Keratinocyte (primary cell): ENCODE measurements around the gene SCYGR3. TPM values are rescaled to one million over a fixed set of nuclear protein-coding genes. Genes with fewer than 3 reads are reported as not detected.

Source experiments
- DNase-seq: peaks from one replicate; pipeline ENCODE4 v3.0.0-alpha.2; 2011; ENCODE audit warnings: low read depth, missing footprints, low spot score
- FAIRE-seq: peaks from 2 replicates; lab custom pipeline; 2011; peaks lifted over from hg19 to GRCh38; lab: Jason Lieb, UNC
- H2AFZ ChIP-seq: 2 replicates; pipeline ENCODE4 v1.6.0; 2012; ENCODE audit warnings: low read length, control low read depth, inconsistent platforms; ENCODE audit not compliant: control insufficient read depth
- H3K27ac ChIP-seq: 2 replicates; pipeline ENCODE4 v1.5.1; 2011; ENCODE audit warnings: low read length; ENCODE audit not compliant: control insufficient read depth, insufficient read depth
- H3K27me3 ChIP-seq: 3 replicates; pipeline ENCODE4 v1.6.0; 2011; ENCODE audit warnings: low read length; ENCODE audit not compliant: control insufficient read depth, insufficient read depth; ENCODE audit errors: extremely low read depth
- H3K36me3 ChIP-seq, 2 experiments: 2 replicates in 1 of 2; 3 replicates in 1 of 2; pipeline ENCODE4 v1.5.1; 2011; ENCODE audit warnings: low read length in 2 of 2, mild to moderate bottlenecking in 1 of 2; ENCODE audit not compliant: control insufficient read depth in 2 of 2, insufficient read depth in 2 of 2; ENCODE audit errors: extremely low read depth in 1 of 2
- H3K4me1 ChIP-seq: 3 replicates; pipeline ENCODE4 v1.5.1; 2011; ENCODE audit warnings: low read length; ENCODE audit not compliant: control insufficient read depth, insufficient read depth; ENCODE audit errors: extremely low read depth
- H3K4me2 ChIP-seq: 3 replicates; pipeline ENCODE4 v1.6.0; 2011; ENCODE audit warnings: low read depth, low read length; ENCODE audit not compliant: control insufficient read depth, insufficient read depth; ENCODE audit errors: extremely low read depth
- H3K4me3 ChIP-seq, 3 experiments: fragments of 200-600 bp in 1 of 3; sonication (generic) in 1 of 3; 2 replicates in 2 of 3; 3 replicates in 1 of 3; pipeline ENCODE4 v1.5.1; 2011 to 2016; ENCODE audit warnings: low read length in 3 of 3, mild to moderate bottlenecking in 3 of 3, control low read depth in 2 of 3, inconsistent platforms in 1 of 3, low read depth in 1 of 3, mixed read lengths in 1 of 3, mixed run types in 1 of 3, moderate library complexity in 1 of 3; ENCODE audit not compliant: control insufficient read depth in 2 of 3, insufficient read depth in 2 of 3; ENCODE audit errors: extremely low read depth in 1 of 3
- H3K79me2 ChIP-seq: 2 replicates; pipeline ENCODE4 v1.6.0; 2012; ENCODE audit warnings: low read length; ENCODE audit not compliant: control insufficient read depth, insufficient read depth
- H3K9ac ChIP-seq: 3 replicates; pipeline ENCODE4 v1.6.0; 2011; ENCODE audit warnings: low read length; ENCODE audit not compliant: control insufficient read depth, insufficient read depth; ENCODE audit errors: extremely low read depth
- H3K9me1 ChIP-seq: 3 replicates; pipeline ENCODE4 v1.6.0; 2011; ENCODE audit warnings: low read length; ENCODE audit not compliant: control insufficient read depth, insufficient read depth; ENCODE audit errors: extremely low read depth
- H3K9me3 ChIP-seq: 2 replicates; pipeline ENCODE4 v1.5.1; 2012; ENCODE audit warnings: low read depth, low read length; ENCODE audit not compliant: control insufficient read depth
- H4K20me1 ChIP-seq: 3 replicates; pipeline ENCODE4 v1.6.0; 2011; ENCODE audit warnings: low read length; ENCODE audit not compliant: control insufficient read depth, insufficient read depth; ENCODE audit errors: extremely low read depth
- CTCF ChIP-seq, 3 experiments: IDR thresholded peaks in 1 of 3; conservative IDR thresholded peaks in 1 of 3; optimal IDR thresholded peaks in 1 of 3; 2 replicates in 2 of 3; 3 replicates in 1 of 3; pipeline versions ENCODE3 to v1.5.1; 2011; ENCODE audit warnings: low read length in 3 of 3, mild to moderate bottlenecking in 3 of 3, moderate library complexity in 2 of 3, control low read depth in 1 of 3, inconsistent platforms in 1 of 3; ENCODE audit not compliant: insufficient read depth in 2 of 3; ENCODE audit errors: extremely low read depth in 1 of 3
- EZH2 ChIP-seq: IDR thresholded peaks from one replicate; pipeline ENCODE4 v1.6.1; 2012; ENCODE audit warnings: inconsistent platforms, mild to moderate bottlenecking, low read length, moderate library complexity
- dilution Hi-C: fragments of 300-500 bp; cut with MboI; formaldehyde crosslinking; loops from one replicate; pipeline ENCODE4 v1.7.0; 2020; ENCODE audit warnings: low sequenced_read_pairs; ENCODE audit not compliant: extremely low pct_ligation_motif_present
- polyA plus RNA-seq, 5 experiments: library from polyadenylated mRNA; depleted of rRNA in 3 of 5; stranded (reverse) in 3 of 5; stranded (forward) in 1 of 5; unstranded in 1 of 5; fragments of >200 nt; gene quantifications; 1 replicate in 1 of 5; 2 replicates in 3 of 5; 3 replicates in 1 of 5; pipeline versions ENCODE4 v1.2.1 to v1.2.3, GENCODE V29; 2011 to 2012; ENCODE audit warnings: missing spikeins in 2 of 5, low read depth in 1 of 5, low replicate concordance in 1 of 5

SCYGR3 gene
- polyA plus RNA-seq, 1 donor (not counting 4 experiments of a cell fraction or from before 2014, with no cell fraction given): not detected

DNA sequence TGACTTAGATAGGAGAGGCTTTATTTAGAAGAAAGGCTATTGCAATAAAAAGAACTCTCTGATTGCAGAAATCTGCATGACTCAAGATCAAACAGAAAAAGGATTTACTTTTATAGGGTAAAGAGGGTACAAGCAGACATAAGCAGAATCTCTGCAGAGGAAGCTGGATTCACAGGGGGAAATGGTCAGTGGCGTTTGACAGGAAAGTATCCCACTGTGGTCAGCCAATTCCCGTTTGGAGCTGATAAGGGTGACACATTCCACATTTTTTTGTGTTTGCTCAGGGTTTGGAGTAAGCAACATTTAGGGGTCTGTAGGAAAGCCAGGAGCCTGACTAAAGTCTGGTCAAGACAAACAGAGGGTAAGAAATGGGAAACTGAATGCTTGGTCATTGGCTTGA lies 28.0 kb upstream of the SCYGR3 start:
- H3K27me3 ChIP-seq: no peaks in the 10 kb centered on the region
- FAIRE-seq (no peak), DNase-seq (no peak)
- no peak overlapping the region for H3K4me3 ChIP-seq
- H3K4me2 ChIP-seq: no peak overlapping the region
- no peak overlapping the region for H3K27ac ChIP-seq
- dilution Hi-C loops: no loop called here
- TF ChIP-seq CTCF (optimal IDR thresholded peaks at IDR 0.05 in 1 of 3, IDR thresholded peaks at IDR 0.05 in 1 of 3, conservative IDR thresholded peaks at IDR 0.05 in 1 of 3; ENCODE audit: extremely low read depth in 1 of 3, insufficient read depth in 2 of 3, low read length in 3 of 3): no peak
- no peak for TF ChIP-seq EZH2
- no peaks in the 10 kb centered on the region for H3K79me2 ChIP-seq
- H2AFZ ChIP-seq: no peak overlapping the region
- no peaks in the 10 kb centered on the region for H4K20me1 ChIP-seq
- H3K4me1 ChIP-seq: no peaks in the 10 kb centered on the region
- no peak overlapping the region for H3K9ac ChIP-seq
- no peaks in the 10 kb centered on the region for H3K9me1 ChIP-seq
- no peaks in the 10 kb centered on the region for H3K9me3 ChIP-seq
- no peaks in the 10 kb centered on the region for H3K36me3 ChIP-seq

- Histone ChIP-seq H2AFZ (no peak overlapping the region), H3K9me1 (no peaks in the 10 kb centered on the region), H3K4me1 (no peaks in the 10 kb centered on the region), H3K4me2 (no peak overlapping the region), H4K20me1 (no peaks in the 10 kb centered on the region), H3K4me3 (no peak overlapping the region), H3K36me3 (no peaks in the 10 kb centered on the region), H3K9ac (no peak overlapping the region), H3K79me2 (no peaks in the 10 kb centered on the region), H3K9me3 (no peaks in the 10 kb centered on the region), H3K27me3 (no peaks in the 10 kb centered on the region), H3K27ac (no peak overlapping the region)
- dilution Hi-C loops: no loop called here
- no peak for TF ChIP-seq CTCF (optimal IDR thresholded peaks at IDR 0.05 in 1 of 3, IDR thresholded peaks at IDR 0.05 in 1 of 3, conservative IDR thresholded peaks at IDR 0.05 in 1 of 3; ENCODE audit: extremely low read depth in 1 of 3, insufficient read depth in 2 of 3, low read length in 3 of 3)
- no peak for TF ChIP-seq EZH2
- DNase-seq (no peak), FAIRE-seq (no peak)
Measured at GRCh38 chr2:227634201-227634600, 19.6 kb upstream of the SCYGR3 start.
